Measurements from ENCODE around the gene ALDH3B2. TPM values are rescaled to one million over a fixed set of nuclear protein-coding genes. Genes with fewer than 3 reads are reported as not detected.

Gene ALDH3B2
- total and polyA plus RNA-seq, 2 experiments from 2014 or later: 1.6 to 2.5 TPM

DNA sequence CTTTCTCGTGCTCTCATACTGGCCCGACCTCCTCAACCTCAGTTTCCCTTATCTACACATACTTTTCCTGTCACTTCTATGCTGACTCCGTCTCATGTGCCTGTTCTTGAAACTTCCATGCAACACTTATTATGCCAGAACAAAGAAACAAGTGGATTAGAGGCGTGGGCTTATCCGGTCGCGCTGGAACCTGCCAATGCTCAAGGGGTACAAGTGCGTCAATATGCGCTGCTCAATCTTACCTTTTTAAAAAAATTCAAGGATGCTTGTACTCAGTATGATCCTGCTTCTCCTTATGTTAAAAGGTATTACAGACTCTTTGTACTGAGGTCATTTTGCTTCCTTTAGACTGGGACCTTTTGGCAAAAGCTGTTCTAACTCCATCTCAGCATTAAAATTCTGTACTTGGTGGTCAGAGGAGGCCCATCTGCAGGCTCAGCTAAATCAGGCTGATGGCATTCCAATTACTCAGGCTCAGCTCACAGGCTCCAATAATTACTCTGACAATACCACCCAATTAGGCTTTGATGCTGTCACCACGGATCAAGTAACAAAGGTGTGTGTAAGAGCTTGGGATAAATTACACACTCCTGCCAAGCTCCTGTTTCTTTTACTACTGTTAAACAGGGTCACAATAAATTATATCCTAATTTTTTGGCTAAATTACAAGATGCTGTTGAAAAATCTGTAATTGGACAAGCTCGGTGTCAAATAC is 26.3 kb upstream of the ALDH3B2 start:
- no peaks in the 10 kb centered on the region for H3K36me3 ChIP-seq (replicated peaks; ENCODE audit: insufficient read depth, low read depth)
- no peaks in the 10 kb centered on the region for H3K27me3 ChIP-seq
- no peaks in the 10 kb centered on the region for H3K9me3 ChIP-seq (ENCODE audit: low read depth)
- no peaks in the 10 kb centered on the region for H3K9me2 ChIP-seq (replicated peaks; ENCODE audit: insufficient read depth)
- 75% methylated on average over 11 of the region's 11 CpGs for WGBS (ENCODE audit: low lambda C conversion rate, missing lambda C conversion rate)
- no peak overlapping the region for H3K27ac ChIP-seq
- no peak overlapping the region for H3K4me2 ChIP-seq
- H3K4me1 ChIP-seq (ENCODE audit: insufficient read depth): no peaks in the 10 kb centered on the region
- TF ChIP-seq EZH2phosphoT487 (IDR thresholded peaks at IDR 0.05; ENCODE audit: low read depth, severe bottlenecking, unreplicated experiment) (no peak), EZH2 (IDR thresholded peaks at IDR 0.05; ENCODE audit: borderline replicate concordance) (no peak)
- TF ChIP-seq, protein P1, sequence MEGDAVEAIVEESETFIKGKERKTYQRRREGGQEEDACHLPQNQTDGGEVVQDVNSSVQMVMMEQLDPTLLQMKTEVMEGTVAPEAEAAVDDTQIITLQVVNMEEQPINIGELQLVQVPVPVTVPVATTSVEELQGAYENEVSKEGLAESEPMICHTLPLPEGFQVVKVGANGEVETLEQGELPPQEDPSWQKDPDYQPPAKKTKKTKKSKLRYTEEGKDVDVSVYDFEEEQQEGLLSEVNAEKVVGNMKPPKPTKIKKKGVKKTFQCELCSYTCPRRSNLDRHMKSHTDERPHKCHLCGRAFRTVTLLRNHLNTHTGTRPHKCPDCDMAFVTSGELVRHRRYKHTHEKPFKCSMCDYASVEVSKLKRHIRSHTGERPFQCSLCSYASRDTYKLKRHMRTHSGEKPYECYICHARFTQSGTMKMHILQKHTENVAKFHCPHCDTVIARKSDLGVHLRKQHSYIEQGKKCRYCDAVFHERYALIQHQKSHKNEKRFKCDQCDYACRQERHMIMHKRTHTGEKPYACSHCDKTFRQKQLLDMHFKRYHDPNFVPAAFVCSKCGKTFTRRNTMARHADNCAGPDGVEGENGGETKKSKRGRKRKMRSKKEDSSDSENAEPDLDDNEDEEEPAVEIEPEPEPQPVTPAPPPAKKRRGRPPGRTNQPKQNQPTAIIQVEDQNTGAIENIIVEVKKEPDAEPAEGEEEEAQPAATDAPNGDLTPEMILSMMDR (IDR thresholded peaks at IDR 0.05; ENCODE audit: poor library complexity): no peak
- no peaks in the 10 kb centered on the region for H3K79me2 ChIP-seq
- H2AFZ ChIP-seq: no peak overlapping the region
- no peak for DNase-seq (ENCODE audit: low spot score)
- no peaks in the 10 kb centered on the region for H4K20me1 ChIP-seq (ENCODE audit: insufficient read depth, poor library complexity, severe bottlenecking)
- H3K4me3 ChIP-seq: no peak overlapping the region

- Histone ChIP-seq H3K4me2 (no peak overlapping the region), H3K36me3 (replicated peaks; ENCODE audit: insufficient read depth, low read depth) (no peaks in the 10 kb centered on the region), H3K4me3 (no peak overlapping the region), H3K79me2 (no peaks in the 10 kb centered on the region), H3K27me3 (no peaks in the 10 kb centered on the region), H3K9me3 (ENCODE audit: low read depth) (no peaks in the 10 kb centered on the region), H3K4me1 (ENCODE audit: insufficient read depth) (no peaks in the 10 kb centered on the region), H2AFZ (no peak overlapping the region), H3K9me2 (replicated peaks; ENCODE audit: insufficient read depth) (no peaks in the 10 kb centered on the region), H4K20me1 (ENCODE audit: insufficient read depth, poor library complexity, severe bottlenecking) (no peaks in the 10 kb centered on the region), H3K27ac (no peak overlapping the region)
- TF ChIP-seq EZH2phosphoT487 (IDR thresholded peaks at IDR 0.05; ENCODE audit: low read depth, severe bottlenecking, unreplicated experiment) (no peak), EZH2 (IDR thresholded peaks at IDR 0.05; ENCODE audit: borderline replicate concordance) (no peak)
- TF ChIP-seq, protein P1 (IDR thresholded peaks at IDR 0.05; ENCODE audit: poor library complexity): no peak
- 79% methylated on average over 10 of the region's 10 CpGs for WGBS (ENCODE audit: low lambda C conversion rate, missing lambda C conversion rate)
- no peak for DNase-seq (ENCODE audit: low spot score)
Observed at GRCh38 chr11:67700141-67700540, 25.7 kb upstream of the ALDH3B2 start.

GRCh38 chr11:67699521-67699920 is 25.1 kb upstream of the ALDH3B2 start:
- H3K4me2 ChIP-seq: no peak overlapping the region
- H3K79me2 ChIP-seq: no peaks in the 10 kb centered on the region
- H3K9me3 ChIP-seq (ENCODE audit: low read depth): no peaks in the 10 kb centered on the region
- TF ChIP-seq EZH2 (IDR thresholded peaks at IDR 0.05; ENCODE audit: borderline replicate concordance): no peak
- TF ChIP-seq, protein P1 (IDR thresholded peaks at IDR 0.05; ENCODE audit: poor library complexity): no peak
- TF ChIP-seq EZH2phosphoT487 (IDR thresholded peaks at IDR 0.05; ENCODE audit: low read depth, severe bottlenecking, unreplicated experiment): no peak
- no peaks in the 10 kb centered on the region for H3K27me3 ChIP-seq
- no peaks in the 10 kb centered on the region for H3K9me2 ChIP-seq (replicated peaks; ENCODE audit: insufficient read depth)
- H3K4me3 ChIP-seq: no peak overlapping the region
- DNase-seq (ENCODE audit: low spot score): no peak
- H4K20me1 ChIP-seq (ENCODE audit: insufficient read depth, poor library complexity, severe bottlenecking): no peaks in the 10 kb centered on the region
- H2AFZ ChIP-seq: no peak overlapping the region
- WGBS (ENCODE audit: low lambda C conversion rate, missing lambda C conversion rate): 78% methylated on average over 10 of the region's 10 CpGs
- no peak overlapping the region for H3K27ac ChIP-seq
- no peaks in the 10 kb centered on the region for H3K36me3 ChIP-seq (replicated peaks; ENCODE audit: insufficient read depth, low read depth)
- H3K4me1 ChIP-seq (ENCODE audit: insufficient read depth): no peaks in the 10 kb centered on the region
